ENCODE measurements around the gene LANCL3.

LANCL3 gene

GRCh38 chrX:37594755-37595382 lies 23.4 kb downstream of the LANCL3 start:
- TF ChIP-seq POLR2A (IDR thresholded peaks at IDR 0.05; ENCODE audit: extremely low read depth, insufficient read length) (no peak), CTCF (IDR thresholded peaks at IDR 0.05; ENCODE audit: low read depth, low read length) (no peak), MAX (IDR thresholded peaks at IDR 0.05; ENCODE audit: low read depth, low read length) (no peak), MYC (IDR thresholded peaks at IDR 0.05; ENCODE audit: low read depth, low read length) (no peak)
- H3K4me3 ChIP-seq (ENCODE audit: low read depth, low read length): peak overlapping the region; percentile 16
- DNase-seq (ENCODE audit: low read depth): peak; percentile 55

- no peak overlapping the region for H3K4me3 ChIP-seq (ENCODE audit: low read depth, low read length)
- no peak for DNase-seq (ENCODE audit: low read depth)
- TF ChIP-seq POLR2A (IDR thresholded peaks at IDR 0.05; ENCODE audit: extremely low read depth, insufficient read length) (no peak), CTCF (IDR thresholded peaks at IDR 0.05; ENCODE audit: low read depth, low read length) (no peak), MAX (IDR thresholded peaks at IDR 0.05; ENCODE audit: low read depth, low read length) (no peak), MYC (IDR thresholded peaks at IDR 0.05; ENCODE audit: low read depth, low read length) (no peak)
Observed at GRCh38 chrX:37599729-37600128, 28.3 kb downstream of the LANCL3 start.

GRCh38 chrX:37603938-37604409 lies 32.5 kb downstream of the LANCL3 start:
- H3K4me3 ChIP-seq (ENCODE audit: low read depth, low read length): no peak overlapping the region
- DNase-seq (ENCODE audit: low read depth): no peak

GRCh38 chrX:37607243-37607642 lies 35.8 kb downstream of the LANCL3 start:
- no peak for DNase-seq (ENCODE audit: low read depth)
- no peak overlapping the region for H3K4me3 ChIP-seq (ENCODE audit: low read depth, low read length)
- no peak for TF ChIP-seq MAX (IDR thresholded peaks at IDR 0.05; ENCODE audit: low read depth, low read length)
- no peak for TF ChIP-seq MYC (IDR thresholded peaks at IDR 0.05; ENCODE audit: low read depth, low read length)
- no peak for TF ChIP-seq CTCF (IDR thresholded peaks at IDR 0.05; ENCODE audit: low read depth, low read length)
- TF ChIP-seq POLR2A (IDR thresholded peaks at IDR 0.05; ENCODE audit: extremely low read depth, insufficient read length): no peak

More at GRCh38 chrX:37603938-37604409, 32.5 kb downstream of the LANCL3 start:
- TF ChIP-seq POLR2A (IDR thresholded peaks at IDR 0.05; ENCODE audit: extremely low read depth, insufficient read length): no peak
- TF ChIP-seq MAX (IDR thresholded peaks at IDR 0.05; ENCODE audit: low read depth, low read length): no peak
- no peak for TF ChIP-seq CTCF (IDR thresholded peaks at IDR 0.05; ENCODE audit: low read depth, low read length)
- no peak for TF ChIP-seq MYC (IDR thresholded peaks at IDR 0.05; ENCODE audit: low read depth, low read length)

GRCh38 chrX:37608156-37608555 lies 36.7 kb downstream of the LANCL3 start:
- no peak for DNase-seq (ENCODE audit: low read depth)
- no peak for TF ChIP-seq CTCF (IDR thresholded peaks at IDR 0.05; ENCODE audit: low read depth, low read length)
- no peak for TF ChIP-seq POLR2A (IDR thresholded peaks at IDR 0.05; ENCODE audit: extremely low read depth, insufficient read length)
- no peak for TF ChIP-seq MAX (IDR thresholded peaks at IDR 0.05; ENCODE audit: low read depth, low read length)
- no peak for TF ChIP-seq MYC (IDR thresholded peaks at IDR 0.05; ENCODE audit: low read depth, low read length)
- H3K4me3 ChIP-seq (ENCODE audit: low read depth, low read length): no peak overlapping the region
